Occipital lobe (tissue), 2 donors: Measurements from ENCODE around the gene OSBP2. TPM values are rescaled to one million over a fixed set of nuclear protein-coding genes. Genes with fewer than 3 reads are reported as not detected.

Source experiments
- DNase-seq: peaks from one replicate; lab custom pipeline; 2025; lab: John Stamatoyannopoulos, UW
- total RNA-seq: library from RNA; depleted of rRNA; stranded (reverse); fragments of >200 nt; gene quantifications from one replicate; pipeline ENCODE4 v1.2.3, GENCODE V29; 2014

The OSBP2 gene
- total RNA-seq, 1 donor from 2014 or later: 27.0 TPM

DNA sequence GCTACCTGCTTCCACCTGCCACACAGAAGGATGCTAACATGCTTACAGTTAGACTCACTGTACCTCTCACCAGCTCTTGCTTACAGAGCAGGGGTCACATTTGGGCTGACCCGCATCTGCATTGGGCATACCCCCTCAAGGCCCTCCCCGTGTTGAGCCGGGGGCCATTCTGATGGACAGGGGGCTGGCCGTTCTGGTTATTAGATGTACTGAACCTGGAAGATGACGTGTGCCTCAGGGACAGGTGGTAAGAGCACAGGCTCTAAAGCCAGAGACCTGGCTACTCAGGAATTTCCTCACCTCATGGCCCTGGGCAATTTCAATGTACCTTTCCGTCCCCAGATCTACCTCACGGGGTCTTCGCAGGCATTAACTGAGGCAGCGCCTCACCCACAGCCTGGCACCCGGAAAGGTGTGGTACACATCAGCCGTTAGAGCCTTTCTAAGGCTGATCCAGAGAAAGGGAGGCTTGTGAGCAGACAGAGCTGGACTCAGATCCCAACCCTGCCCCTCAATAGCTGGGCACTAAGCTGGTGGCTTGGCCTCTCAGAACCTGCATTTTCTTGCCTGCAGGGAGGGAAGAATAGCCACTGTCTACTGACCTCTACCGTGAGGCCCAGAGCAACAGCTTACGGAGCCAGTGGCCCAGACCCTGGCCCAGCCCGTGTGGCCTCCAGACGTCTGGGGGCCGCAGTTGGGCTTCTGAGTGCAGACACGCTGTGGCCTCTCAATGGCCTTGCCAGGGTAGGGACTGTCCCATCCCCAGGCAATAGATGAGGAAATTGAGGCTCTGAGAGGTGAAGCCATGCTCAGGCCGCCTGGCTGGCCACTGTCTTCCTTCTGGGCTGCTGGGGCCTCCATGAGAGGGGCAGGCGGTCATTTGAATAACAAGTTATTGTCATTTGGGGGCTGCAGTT is 173.3 kb downstream of the OSBP2 start:
- DNase-seq: no peak

DNA sequence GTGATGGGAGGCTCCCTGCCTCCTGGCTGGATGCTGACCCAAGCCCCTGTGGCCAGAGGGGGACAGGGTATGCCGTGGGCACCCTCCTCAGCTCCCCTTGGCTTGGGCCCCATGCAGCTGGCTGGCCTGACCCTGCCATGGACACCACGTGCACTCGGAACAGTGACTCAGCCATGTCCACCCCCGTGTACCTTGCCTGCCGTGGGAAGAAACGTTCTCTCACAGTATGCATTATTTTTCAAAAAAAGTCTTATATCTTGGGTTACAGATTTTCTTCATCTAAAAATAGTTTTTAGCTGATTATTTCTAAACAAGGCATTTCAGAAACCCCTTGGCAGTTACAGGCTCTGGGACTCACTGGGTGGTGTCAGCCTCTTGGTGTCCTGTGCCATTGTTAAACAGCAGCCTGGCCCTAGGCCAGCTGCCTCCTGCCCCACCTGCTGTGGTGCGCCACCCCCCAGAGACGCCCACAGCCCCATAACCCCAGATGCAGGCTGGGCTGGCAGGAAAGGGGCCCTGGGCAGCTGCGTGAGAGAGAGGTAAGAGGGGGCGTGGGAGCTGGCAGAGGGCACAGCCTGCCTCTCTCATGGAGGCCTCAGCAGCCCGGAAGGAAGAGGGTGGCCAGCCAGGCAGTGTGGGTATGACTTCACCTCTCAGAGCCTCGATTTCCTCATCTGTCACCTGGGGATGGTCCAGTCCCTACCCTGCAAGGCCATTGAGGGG is 174.2 kb downstream of the OSBP2 start:
- peak; percentile 53 for DNase-seq

DNA sequence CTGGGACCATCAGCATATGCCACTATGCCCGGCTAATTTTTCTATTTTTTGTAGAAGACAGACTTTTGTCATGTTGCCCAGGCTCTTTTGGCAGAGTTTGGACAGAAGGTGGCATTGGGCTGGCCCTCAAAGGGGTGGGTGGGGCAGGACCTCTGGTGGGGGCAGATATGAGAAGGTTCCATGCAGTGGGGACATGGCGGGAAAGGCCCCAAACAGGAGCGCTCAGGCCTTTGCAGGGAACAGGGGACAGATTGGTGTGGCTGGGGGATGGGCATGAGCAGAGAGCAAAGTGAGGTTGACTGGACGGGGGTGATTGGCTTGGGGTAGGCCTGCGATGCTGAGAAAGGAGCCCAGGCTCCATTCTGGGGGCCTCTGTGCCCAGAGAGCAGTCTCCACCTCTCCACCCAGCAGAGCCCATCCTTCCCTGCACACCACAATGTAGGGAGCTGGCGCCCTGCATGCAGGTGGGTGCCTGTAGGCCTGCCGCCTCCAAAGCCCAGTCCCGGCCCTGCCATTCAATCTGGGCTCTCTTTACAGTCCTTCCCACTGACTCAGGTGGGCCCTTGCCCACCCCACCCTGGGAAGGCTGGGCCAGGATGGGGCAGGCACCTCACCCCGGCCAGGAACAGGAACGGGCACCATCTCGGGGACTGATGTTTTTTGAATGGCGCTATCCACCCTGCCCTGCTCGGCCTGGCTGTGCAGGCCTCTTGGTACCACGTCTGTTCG is 175.2 kb downstream of the OSBP2 start:
- DNase-seq: no peak

DNA sequence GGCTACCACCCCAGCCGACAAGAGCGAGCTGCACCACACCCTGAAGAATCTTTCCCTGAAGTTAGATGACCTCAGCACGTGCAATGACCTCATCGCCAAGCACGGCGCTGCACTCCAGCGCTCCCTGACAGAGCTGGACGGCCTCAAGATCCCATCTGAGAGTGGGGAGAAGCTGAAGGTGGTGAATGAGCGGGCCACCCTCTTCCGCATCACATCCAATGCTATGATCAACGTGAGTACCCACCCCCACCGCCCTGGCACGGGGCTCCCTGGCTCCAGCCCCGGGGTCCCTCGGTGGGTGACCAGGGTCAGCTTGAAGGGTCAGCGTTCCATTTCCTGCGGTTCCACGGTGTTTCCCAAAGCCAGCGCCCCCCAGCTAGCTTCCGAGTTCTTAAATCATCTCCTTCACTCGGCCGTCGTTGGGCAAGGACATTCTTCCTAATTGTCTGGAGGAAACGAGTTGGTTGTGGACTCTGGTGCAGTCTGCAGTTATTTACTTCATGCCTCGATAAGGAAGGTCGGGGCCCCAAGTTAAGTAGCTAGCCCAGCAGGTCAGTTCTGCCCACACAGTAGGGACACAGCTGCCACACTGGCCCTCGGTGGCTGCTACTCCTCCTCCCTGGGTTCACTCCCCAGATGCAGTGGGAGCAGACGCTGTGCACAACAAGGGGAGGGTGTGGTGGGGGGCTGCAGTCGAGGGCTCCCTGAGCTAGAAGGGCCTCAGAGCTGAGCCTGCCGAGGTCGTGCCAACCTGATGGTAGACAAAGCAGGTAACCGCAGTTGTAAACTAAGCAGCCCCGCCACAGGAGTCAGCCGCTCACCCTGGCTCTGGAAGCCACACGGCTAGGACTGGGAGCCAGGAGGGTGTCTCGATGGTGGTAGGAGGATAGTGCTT is 176.0 kb downstream of the OSBP2 start:
- DNase-seq: no peak

DNA sequence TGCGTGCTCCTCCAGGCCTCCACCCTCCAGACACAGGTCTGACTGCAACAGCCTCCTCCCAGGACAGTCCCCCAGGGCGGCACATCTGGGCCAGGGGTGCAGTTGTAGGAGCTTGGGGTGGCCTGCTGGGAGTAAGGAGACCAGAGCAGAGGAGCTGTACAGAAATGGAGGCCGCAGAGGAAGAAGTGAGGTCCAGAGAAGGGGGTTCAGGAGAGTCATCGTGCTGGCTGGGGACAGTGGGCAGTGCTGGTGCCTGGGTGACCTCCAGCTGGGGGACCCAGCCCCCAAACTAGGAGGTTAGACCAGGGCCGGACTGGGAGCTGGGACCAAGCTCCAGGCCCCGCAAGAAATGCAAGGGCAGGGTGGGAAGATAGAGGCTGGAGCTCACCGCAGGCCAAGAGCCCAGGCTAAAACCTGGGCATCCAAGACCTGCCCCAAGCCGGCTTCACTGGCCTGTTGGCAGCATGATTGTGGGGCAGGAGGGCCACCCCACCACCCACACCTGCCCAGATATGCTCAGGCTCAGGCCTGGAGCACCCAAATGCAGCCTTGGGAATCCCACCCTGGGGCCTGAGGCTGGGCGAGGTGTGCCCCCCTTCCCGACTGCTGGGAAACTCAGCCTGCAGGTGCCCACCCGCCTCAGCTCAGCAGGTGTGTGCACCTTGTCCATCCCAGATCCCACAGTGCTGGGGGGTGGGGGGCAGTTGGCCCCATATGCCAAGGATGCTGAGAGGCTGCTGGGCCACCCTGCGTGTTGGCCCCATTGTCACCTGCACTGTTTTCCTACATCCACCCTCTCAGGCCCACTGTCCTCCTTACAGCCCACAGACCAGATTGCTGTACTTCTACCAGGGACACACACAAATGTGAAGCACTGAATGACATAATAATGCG is 177.0 kb downstream of the OSBP2 start:
- no peak for DNase-seq

DNA sequence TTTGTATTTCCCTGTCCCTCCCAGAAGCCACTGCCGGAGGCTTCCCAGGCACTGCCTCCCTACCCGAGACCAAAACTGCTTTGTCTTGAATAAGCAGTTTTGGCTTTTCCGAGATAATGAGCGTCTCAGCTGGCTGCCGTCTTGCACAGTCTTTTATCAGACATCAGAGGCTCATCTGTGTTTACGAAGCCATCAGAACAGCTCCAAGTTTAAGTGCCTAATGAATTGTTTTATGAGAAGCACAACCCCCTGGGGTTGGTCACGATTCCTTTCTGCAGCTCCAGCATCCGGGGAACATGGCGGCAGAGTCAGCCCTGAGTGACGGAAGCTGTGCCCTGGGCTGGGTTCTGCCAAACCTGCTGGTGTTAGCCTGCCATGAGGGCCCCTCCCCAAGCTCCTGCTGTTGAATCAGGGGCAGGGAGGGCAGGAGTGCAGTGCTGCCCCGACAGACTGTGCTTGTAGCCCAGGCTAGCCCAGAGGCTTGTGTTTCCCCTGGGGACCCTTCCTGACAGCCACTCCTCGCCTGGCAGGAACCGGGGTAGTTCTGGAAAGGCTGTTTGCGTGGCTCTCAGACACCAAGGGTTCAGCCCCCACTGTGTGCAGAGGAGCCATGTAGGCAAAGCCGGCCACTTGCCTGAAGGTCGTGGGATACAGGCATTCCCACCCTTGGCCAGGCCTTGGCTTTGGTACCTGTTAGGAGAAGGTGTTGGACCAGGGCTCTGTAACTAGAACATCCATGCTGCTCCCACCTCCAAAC is 177.8 kb downstream of the OSBP2 start:
- DNase-seq: no peak

DNA sequence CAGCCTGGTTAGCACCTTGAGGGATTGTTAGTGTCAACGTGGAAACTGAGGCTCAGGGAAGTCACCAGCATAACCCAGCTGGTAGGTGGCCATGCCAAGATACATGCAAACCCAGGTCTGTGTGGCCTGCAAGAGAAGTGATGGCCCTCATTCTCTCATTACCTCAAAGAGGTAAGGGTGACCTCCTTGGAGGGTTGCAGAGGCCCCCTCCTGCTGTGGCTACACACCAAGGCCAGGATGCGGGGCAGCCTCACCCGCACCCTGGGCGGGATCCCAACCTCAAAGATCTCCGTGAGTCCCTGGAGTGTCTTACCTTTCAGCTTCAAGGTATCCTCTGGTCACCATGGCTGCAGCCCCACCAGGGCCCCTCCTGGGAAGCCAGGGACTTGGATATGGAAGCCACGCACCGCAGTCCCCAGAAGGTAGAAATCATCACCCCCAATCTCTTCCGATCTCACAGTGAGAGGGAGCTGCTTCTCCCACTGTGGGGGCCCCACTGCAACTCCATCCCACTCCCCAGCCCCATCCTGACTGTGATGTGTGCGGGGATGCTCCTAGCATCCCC is 178.5 kb downstream of the OSBP2 start:
- no peak for DNase-seq

DNA sequence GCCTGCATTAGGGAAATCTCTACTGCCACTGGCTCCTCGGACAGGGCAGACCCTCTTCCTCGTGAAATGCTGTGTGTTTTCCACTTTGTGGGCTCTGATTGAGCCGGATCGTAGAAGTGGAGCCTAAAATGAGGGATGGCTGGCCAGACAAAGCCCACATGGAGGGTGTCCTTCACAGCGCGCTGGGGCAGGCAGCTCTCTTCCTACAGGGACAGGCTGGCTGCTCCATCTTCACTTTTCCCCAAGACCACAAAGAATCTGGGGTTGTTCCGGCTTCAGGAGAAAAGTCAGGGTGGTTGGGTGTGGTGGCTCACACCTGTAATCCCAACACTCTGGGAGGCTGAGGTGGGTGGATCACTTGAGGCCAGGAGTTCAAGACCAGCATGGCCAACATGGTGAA is 179.0 kb downstream of the OSBP2 start:
- DNase-seq: no peak

DNA sequence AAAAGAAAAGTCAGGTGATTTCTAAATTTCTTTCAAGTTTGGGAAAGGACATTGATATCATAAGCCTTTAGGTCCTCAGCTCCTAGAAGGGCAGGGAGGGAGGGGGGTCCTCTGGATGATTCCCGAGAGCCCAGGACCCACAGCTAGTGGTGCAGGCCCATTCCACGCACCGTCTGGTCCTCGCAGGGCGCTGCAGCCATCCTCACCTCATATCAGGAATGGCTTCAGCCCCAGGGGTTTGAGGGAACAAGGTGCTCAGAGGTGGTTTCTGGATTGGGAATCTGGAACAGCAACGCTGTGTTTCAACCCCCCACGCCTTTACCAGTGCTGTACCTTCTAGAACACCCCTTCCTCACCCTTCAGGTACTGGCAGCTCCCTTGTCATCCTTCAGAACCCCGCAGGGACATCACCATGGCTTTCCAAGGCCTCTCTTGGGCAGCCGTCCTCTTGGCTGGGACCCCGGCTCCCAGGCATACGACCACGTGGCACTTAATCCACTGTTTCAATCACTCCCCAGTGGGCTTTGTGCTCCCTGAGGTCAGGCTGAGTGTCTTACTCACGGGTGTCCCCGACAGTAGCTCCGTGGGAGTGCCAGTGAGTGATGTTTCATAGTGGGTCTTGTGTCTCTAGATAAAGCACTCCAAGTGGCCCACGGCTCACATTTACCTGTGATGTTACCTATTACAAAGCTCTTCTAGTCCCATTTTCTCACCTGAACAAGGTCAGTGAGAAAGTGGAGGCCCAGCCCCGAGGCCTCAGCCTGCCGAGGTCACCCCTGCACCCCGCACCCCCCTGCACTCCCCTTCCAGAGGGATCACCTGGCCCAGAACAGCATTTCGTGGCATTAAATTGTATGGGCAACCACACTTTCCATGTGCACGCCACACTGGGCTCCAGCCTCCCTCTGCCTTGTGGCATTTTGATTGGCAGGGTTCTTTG is 180.0 kb downstream of the OSBP2 start:
- no peak for DNase-seq

DNA sequence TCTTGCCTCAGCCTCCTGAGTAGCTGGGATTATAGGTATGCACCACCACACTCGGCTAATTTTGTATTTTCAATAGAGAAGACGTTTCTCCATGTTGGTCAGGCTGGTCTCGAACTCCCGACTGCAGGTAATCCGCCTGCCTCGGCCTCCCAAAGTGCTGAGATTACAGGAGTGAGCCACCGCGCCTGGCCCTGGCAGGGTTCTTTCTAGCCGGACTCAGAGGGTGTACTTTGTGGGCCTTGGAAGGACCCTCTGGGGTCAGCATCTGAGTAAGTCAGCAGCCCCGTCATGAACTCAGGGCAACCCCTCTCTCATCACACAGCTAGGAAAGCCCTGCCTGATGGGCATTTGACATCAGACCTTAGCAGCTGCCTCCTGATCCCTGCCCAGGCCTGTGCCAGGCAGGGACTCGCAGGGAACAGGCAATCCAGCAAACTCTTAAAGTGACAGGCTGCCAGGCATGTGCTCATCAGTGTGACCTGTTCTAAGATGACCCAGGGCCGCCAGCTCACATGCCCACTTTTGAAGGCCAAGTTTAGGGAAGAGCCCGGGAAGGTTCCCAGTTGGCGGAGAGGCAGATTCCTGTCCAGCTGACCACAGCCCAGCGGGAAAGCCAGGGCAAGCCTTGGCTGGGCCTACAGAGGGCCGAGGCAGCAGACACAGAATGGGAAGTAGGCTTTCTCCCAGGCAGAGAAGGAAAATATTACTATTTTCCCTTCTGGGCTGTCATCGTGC is 181.0 kb downstream of the OSBP2 start:
- DNase-seq: peak; percentile 26

DNA sequence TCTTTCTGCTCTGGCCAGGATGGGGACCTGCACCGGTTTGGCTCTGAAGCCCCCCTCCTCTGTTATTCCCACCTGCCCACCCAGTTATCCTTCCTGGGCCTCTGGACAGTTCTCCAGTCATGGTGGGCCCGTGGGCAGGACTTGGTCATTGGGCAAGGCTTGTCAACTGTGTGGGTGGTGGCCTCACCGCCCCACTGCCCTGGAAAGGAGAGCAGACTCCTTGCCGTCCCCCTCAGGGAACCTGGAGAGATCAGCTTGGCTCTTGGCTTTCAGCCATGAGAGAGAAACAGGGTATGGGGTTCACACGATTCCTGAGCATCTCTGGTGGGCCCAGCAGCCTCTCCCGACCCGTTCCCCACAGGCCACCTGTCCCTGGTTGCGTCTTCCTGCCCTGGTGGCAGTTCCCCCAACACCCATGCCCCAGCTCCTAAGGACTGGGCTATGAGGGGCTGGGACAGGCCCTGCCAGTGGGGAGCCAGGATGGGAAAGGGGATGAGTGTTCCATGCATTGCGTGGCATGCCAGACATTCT is 181.6 kb downstream of the OSBP2 start:
- DNase-seq: no peak

DNA sequence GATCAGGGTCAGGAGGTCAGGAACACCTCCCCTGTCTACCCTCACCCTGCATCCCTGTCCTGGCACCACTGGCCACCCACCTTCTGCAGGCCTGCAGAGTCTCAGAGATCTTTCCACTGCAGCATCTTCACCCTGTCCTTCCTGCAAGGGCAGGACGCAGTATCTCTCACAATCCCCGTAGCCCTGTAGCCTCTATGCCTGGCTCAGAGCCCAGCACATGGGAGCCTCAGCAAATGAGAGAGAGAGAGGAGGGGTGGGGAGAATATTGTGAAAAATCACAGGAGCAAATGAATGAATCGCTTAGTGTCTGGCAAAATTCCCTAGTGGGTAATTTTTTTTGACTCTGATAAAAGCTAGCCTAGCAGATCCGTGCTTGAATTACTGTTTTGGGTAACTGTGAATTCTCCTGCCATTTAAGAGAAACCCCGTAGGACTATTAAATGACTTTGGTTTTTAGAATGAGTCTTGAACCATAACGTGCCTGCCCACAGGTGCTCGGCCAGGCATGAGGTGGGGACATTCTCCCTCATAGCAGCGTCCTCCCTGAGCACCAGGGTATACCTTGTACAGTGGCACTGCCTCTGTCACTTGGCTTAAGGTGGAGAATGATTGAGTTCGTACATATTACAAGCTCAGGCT is 182.4 kb downstream of the OSBP2 start:
- DNase-seq: peak; percentile 67

DNA sequence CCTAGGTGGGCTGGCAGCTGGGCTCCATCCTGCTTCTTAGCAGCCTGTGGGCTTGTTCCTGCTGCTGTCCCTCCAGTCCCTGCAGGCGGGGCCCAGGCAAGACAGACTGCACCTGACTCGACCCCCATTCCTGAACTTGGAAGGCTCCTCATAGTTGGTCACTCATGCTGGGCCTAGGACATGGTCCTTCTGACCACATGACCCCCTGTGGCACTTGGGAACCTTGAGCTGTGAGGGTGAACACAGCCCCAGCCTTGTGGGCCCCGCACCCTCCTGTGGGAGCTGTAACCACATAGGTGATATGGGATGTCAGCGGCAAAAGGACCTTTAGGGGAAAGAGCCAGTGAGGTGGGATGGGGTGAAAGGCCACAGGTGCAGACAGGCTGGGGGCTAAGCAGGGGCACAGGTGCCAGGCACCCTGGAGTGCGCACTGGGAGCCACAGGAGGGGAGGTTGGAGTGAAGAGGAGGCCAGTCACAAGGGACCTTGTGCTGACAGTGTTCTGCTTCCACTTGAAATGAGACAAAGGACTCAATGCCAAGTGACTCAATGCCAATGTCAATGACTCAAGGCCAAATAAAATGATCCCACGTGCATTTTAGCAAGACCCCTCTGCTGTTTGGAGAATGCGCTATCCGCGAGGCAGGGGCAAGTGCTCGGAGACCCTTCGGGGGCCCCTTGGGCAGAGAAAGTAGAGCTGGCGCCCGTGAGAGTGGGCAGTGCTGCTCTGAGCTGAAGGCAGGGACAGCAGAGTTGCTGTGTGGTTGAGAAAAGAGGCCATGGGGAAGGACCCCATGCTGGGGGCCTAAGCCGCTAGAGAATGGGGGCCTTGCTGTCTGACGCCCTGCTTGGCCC is 183.2 kb downstream of the OSBP2 start:
- no peak for DNase-seq

DNA sequence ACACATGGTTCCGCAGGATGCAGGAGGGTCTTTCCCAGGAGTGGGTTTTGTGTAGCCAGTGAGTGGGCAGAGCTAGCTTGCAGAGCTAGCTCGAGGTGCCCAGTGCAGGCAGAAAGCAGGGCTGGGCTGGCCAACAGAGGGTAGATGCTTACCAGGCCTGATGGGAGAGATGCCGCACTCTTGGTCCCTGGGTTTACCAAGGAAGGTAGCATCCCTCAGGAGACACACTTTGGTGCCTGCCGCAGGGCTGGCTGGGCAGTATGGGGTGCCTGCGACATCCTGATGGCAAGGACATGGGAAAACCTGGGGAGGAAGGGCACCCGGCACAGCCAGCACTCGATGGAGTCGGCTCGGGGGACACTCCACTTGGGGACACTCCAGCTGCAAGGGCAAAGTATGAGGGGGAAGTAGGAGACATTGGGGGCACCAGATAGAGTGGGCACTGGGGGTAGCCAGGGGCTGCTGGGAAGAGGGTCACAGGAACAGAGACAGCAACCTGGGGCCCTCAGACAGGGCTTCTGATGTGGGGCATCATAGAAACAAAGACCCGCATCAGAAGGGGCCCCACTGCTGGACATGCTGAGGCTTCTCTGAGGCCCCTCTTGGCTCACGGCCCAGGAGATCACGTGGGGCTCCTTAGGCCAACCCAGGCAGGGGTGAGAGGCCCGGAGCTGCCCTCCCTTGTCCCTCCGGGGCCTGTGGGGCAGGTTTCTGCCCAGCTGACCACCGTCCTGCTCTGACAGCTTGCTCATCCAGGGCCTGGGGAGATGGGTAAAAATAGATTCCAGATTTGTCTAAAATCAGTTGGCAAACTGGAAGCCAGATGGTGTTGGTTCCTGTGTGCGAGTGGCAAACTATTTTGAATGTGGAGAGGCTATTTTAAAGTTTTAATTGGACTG is 184.1 kb downstream of the OSBP2 start:
- no peak for DNase-seq
